K562 (cell line): ENCODE measurements around the gene CRB2. TPM values are rescaled to one million over a fixed set of nuclear protein-coding genes. Genes with fewer than 3 reads are reported as not detected.

ENCODE experiments used
- EP300 ChIP-seq: IDR thresholded peaks from 2 replicates; pipeline ENCODE4 v1.6.1; 2012; ENCODE audit warnings: low read length, improper control_type of control experiment
- GTF2E2 ChIP-seq: fragments of 200-800 bp; sonication (Bioruptor generic); IDR thresholded peaks from 2 replicates; pipeline ENCODE4 v1.6.1; 2016; ENCODE audit warnings: missing genetic modification characterization, missing compliant biosample characterization
- MCM3 ChIP-seq: fragments of 450-650 bp; IDR thresholded peaks from 2 replicates; pipeline ENCODE4 v1.6.1; 2016
- PHTF2 ChIP-seq: fragments of 250-450 bp; sonication (Bioruptor Pico); IDR thresholded peaks from 2 replicates; pipeline ENCODE4 v1.5.0; 2021; ENCODE audit warnings: mild to moderate bottlenecking
- RNF2 ChIP-seq: sonication (generic); IDR thresholded peaks from 2 replicates; pipeline ENCODE4 v1.6.1; 2016
- SFPQ ChIP-seq: fragments of 200-400 bp; formaldehyde crosslinking; IDR thresholded peaks from 2 replicates; pipeline ENCODE4 v1.6.1; 2017; ENCODE audit warnings: mild to moderate bottlenecking, low read depth, low read length, moderate library complexity
- SMC3 ChIP-seq: conservative IDR thresholded peaks from 2 replicates; pipeline ENCODE4 v1.6.1; 2011; ENCODE audit warnings: low read depth, low read length, improper control_type of control experiment; ENCODE audit not compliant: insufficient read depth
- SRF ChIP-seq, 2 experiments: fragments of 250-450, 450-650 bp in 1 of 2; sonication (Bioruptor Pico) in 1 of 2; sonication (generic) in 1 of 2; formaldehyde crosslinking; IDR thresholded peaks; 2 replicates each; pipeline versions ENCODE4 v1.5.0 to v1.5.1; 2020 to 2022; ENCODE audit warnings: mild to moderate bottlenecking in 1 of 2, missing genetic modification reagents in 1 of 2
- U2AF1 ChIP-seq: fragments of 200-400 bp; formaldehyde crosslinking; optimal IDR thresholded peaks from 2 replicates; pipeline ENCODE3; 2017; ENCODE audit warnings: mild to moderate bottlenecking, low read depth, low read length, moderate library complexity
- polyA plus RNA-seq, 8 experiments: library from polyadenylated mRNA; depleted of rRNA in 4 of 8; stranded (reverse) in 5 of 8; unstranded in 3 of 8; fragments of >200 nt; fragmentation: Nextera tagmentation in 2 of 8; fragmentation: Illumina TruSeq in 1 of 8; extraction: Ambion mirVana in 2 of 8; extraction: Trizol in 1 of 8; gene quantifications; 2 replicates each; pipeline versions ENCODE4 v1.2.1 to v1.2.3, GENCODE V29; 2011 to 2014; ENCODE audit warnings: inconsistent platforms in 1 of 8, missing spikeins in 1 of 8
- total RNA-seq, 7 experiments: library from RNA; depleted of rRNA in 6 of 7; stranded (reverse); fragments of >200 nt in 6 of 7; fragmentation: Illumina TruSeq in 2 of 7; extraction: Trizol in 2 of 7; gene quantifications; 2 replicates each; pipeline versions ENCODE4 v1.2.1 to v1.2.3, GENCODE V29; 2011 to 2021; ENCODE audit warnings: low replicate concordance in 1 of 7
- TF ChIP-seq, protein P1 (sequence below), 2 experiments: fragments of 250-450 bp in 1 of 2; fragments of 450-650 bp in 1 of 2; sonication (Bioruptor Pico) in 1 of 2; IDR thresholded peaks; 2 replicates each; pipeline versions ENCODE4 v1.6.1 to v1.8.0; 2016 to 2021; ENCODE audit warnings: mild to moderate bottlenecking in 2 of 2, moderate library complexity in 2 of 2, missing compliant biosample characterization in 1 of 2, missing genetic modification characterization in 1 of 2

The CRB2 gene
- total and polyA plus RNA-seq, 9 of the 15 experiments (the other 6 are each of a cell fraction or from before 2014, with no cell fraction given): 0.13 to 1.2 (median 0.25) TPM; not detected in 2

GRCh38 chr9:123355761-123356431 lies at the start of gene CRB2 (continued):
- TF ChIP-seq SFPQ (no peak), PHTF2 (CRISPR knock-in tag) (no peak), RNF2 (no peak), SRF (CRISPR knock-in tag; IDR thresholded peaks at IDR 0.05) (no peak), GTF2E2 (no peak), EP300 (no peak), SMC3 (peak; percentile 51; the same call in 1 of the 2 replicates), U2AF1 (no peak), MCM3 (no peak)
- TF ChIP-seq, protein P1, sequence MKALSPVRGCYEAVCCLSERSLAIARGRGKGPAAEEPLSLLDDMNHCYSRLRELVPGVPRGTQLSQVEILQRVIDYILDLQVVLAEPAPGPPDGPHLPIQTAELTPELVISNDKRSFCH (CRISPR knock-in tag; IDR thresholded peaks at IDR 0.05): no peak
- TF ChIP-seq, protein P1 (tag; IDR thresholded peaks at IDR 0.05): no peak
